T-helper 2 cell (primary cell): ENCODE results near the gene APBB1.

ENCODE experiments used
- DNase-seq, 5 experiments: peaks; one replicate each; pipeline versions ENCODE4 v3.0.0 to v3.0.0-alpha.2; 2012 to 2022
- total RNA-seq, 2 donors: gene quantifications; one replicate each; lab custom pipeline; 2026; lab: John Stamatoyannopoulos, UW

Gene APBB1
- 53.6 to 68.2 reads per million in 2 donors for total RNA-seq

- peak; percentile 54 to 87 (median 62) for DNase-seq
Measured at GRCh38 chr11:6419009-6419631, at the start of gene APBB1. APBB1 (minus strand) TSS chr11:6419094; CDS start chr11:6411347, 7,747 bp downstream.

- DNase-seq: no peak
Measured at GRCh38 chr11:6459099-6459450, 40.2 kb upstream of the APBB1 start.

- DNase-seq: no peak
Measured at GRCh38 chr11:6458352-6459098, 39.6 kb upstream of the APBB1 start.

- DNase-seq: no peak
Measured at GRCh38 chr11:6457581-6458320, 38.9 kb upstream of the APBB1 start.

GRCh38 chr11:6456361-6457073 lies 37.6 kb upstream of the APBB1 start:
- no peak for DNase-seq

- no peak for DNase-seq
Measured at GRCh38 chr11:6455070-6455469, 36.2 kb upstream of the APBB1 start.

- DNase-seq: no peak
Measured at GRCh38 chr11:6453152-6453551, 34.3 kb upstream of the APBB1 start.

- DNase-seq: no peak
Measured at GRCh38 chr11:6452219-6452618, 33.3 kb upstream of the APBB1 start.

GRCh38 chr11:6448574-6448973 lies 29.7 kb upstream of the APBB1 start:
- no peak for DNase-seq

GRCh38 chr11:6443269-6444003 lies 24.5 kb upstream of the APBB1 start:
- peak; percentile 19 to 64 (median 33) for DNase-seq

- no peak for DNase-seq
Measured at GRCh38 chr11:6442441-6442840, 23.5 kb upstream of the APBB1 start.

- no peak for DNase-seq
Measured at GRCh38 chr11:6440906-6441358, 22.0 kb upstream of the APBB1 start, which contains the start of gene HPX. HPX (minus strand) TSS chr11:6440987; CDS start chr11:6440963, 24 bp downstream.

- peak in 1 of 5 experiments; percentile 48 for DNase-seq
Measured at GRCh38 chr11:6438979-6439571, 20.2 kb upstream of the APBB1 start.

- DNase-seq: peak in 1 of 5 experiments; percentile 79
Measured at GRCh38 chr11:6437993-6438392, 19.1 kb upstream of the APBB1 start.

GRCh38 chr11:6437423-6437822 lies 18.5 kb upstream of the APBB1 start:
- DNase-seq: no peak

- DNase-seq: no peak
Measured at GRCh38 chr11:6433998-6434660, 15.2 kb upstream of the APBB1 start.

GRCh38 chr11:6431861-6432260 lies 13.0 kb upstream of the APBB1 start:
- DNase-seq: no peak

- DNase-seq: no peak
Measured at GRCh38 chr11:6427516-6427915, 8.6 kb upstream of the APBB1 start.

GRCh38 chr11:6420677-6421076 lies 1.8 kb upstream of the APBB1 start:
- DNase-seq: no peak

- no peak for DNase-seq
Measured at GRCh38 chr11:6418557-6419008, 311 bp downstream of the APBB1 start.
